Liver (tissue), 9 donors: Measurements from ENCODE around the gene CGNL1. TPM values are rescaled to one million over a fixed set of nuclear protein-coding genes. Genes with fewer than 3 reads are reported as not detected.

ENCODE experiments used
- DNase-seq: peaks from one replicate; pipeline ENCODE4 v3.0.0-alpha.2; 2017; ENCODE audit warnings: low spot score
- H3K27ac ChIP-seq, 2 donors: one replicate each; pipeline ENCODE4 v1.7.0; 2013; ENCODE audit warnings: inconsistent platforms in 2 of 2, low read length in 2 of 2, control low read depth in 1 of 2, low read depth in 1 of 2, mild to moderate bottlenecking in 1 of 2
- H3K27me3 ChIP-seq, 4 donors: one replicate each; pipeline versions ENCODE4 v1.6.1 to v1.7.0; 2013; ENCODE audit warnings: low read length in 3 of 4, inconsistent platforms in 1 of 4, mild to moderate bottlenecking in 1 of 4, moderate library complexity in 1 of 4; ENCODE audit not compliant: control insufficient read depth in 4 of 4, insufficient read depth in 4 of 4
- H3K36me3 ChIP-seq, 4 donors: one replicate each; pipeline versions ENCODE4 v1.6.1 to v1.7.0; 2013; ENCODE audit warnings: low read length in 3 of 4, mild to moderate bottlenecking in 3 of 4, low read depth in 1 of 4, moderate library complexity in 1 of 4; ENCODE audit not compliant: control insufficient read depth in 4 of 4, insufficient read depth in 3 of 4
- H3K4me1 ChIP-seq, 4 donors: one replicate each; pipeline versions ENCODE4 v1.6.1 to v1.7.0; 2013; ENCODE audit warnings: low read length in 3 of 4, mild to moderate bottlenecking in 3 of 4, moderate library complexity in 1 of 4; ENCODE audit not compliant: control insufficient read depth in 4 of 4, insufficient read depth in 4 of 4
- H3K4me3 ChIP-seq, 3 donors: one replicate each; pipeline versions ENCODE4 v1.6.1 to v1.7.0; 2013; ENCODE audit warnings: low read length in 3 of 3, control low read depth in 1 of 3, low read depth in 1 of 3, mild to moderate bottlenecking in 1 of 3
- H3K9ac ChIP-seq, 2 donors: one replicate each; pipeline ENCODE4 v1.7.0; 2013; ENCODE audit warnings: low read length in 2 of 2, mild to moderate bottlenecking in 2 of 2, moderate library complexity in 2 of 2, control low read depth in 1 of 2, low read depth in 1 of 2
- H3K9me3 ChIP-seq, 4 donors: one replicate each; pipeline versions ENCODE4 v1.6.1 to v1.7.0; 2013; ENCODE audit warnings: low read length in 3 of 4; ENCODE audit not compliant: control insufficient read depth in 4 of 4
- CTCF ChIP-seq: fragments of 150-350 bp; IDR thresholded peaks from 2 replicates; pipeline ENCODE4 v1.5.1; 2017; ENCODE audit warnings: improper control_type of control experiment, low read depth, low read length; ENCODE audit not compliant: missing input control
- FOXA1 ChIP-seq: IDR thresholded peaks from 2 replicates; pipeline ENCODE4 v1.6.1; 2016; ENCODE audit warnings: antibody characterized with exemption
- FOXA2 ChIP-seq: IDR thresholded peaks from 2 replicates; pipeline ENCODE4 v1.6.1; 2016; ENCODE audit warnings: antibody characterized with exemption
- GABPA ChIP-seq, 2 donors: IDR thresholded peaks in 1 of 2; conservative IDR thresholded peaks in 1 of 2; 2 replicates each; pipeline ENCODE4 v1.6.1; 2016; ENCODE audit warnings: antibody characterized with exemption in 2 of 2, mild to moderate bottlenecking in 1 of 2, moderate library complexity in 1 of 2
- HNF4A ChIP-seq, 2 donors: conservative IDR thresholded peaks; 2 replicates each; pipeline ENCODE4 v1.6.1; 2016; ENCODE audit warnings: antibody characterized with exemption in 2 of 2, mild to moderate bottlenecking in 2 of 2
- JUND ChIP-seq, 2 donors: IDR thresholded peaks; 2 replicates each; pipeline ENCODE4 v1.6.1; 2016; ENCODE audit warnings: antibody characterized with exemption in 2 of 2
- NR2F2 ChIP-seq: IDR thresholded peaks from 2 replicates; pipeline ENCODE4 v1.6.1; 2016; ENCODE audit warnings: antibody characterized with exemption
- RAD21 ChIP-seq, 2 donors: IDR thresholded peaks; 2 replicates each; pipeline ENCODE4 v1.6.1; 2016; ENCODE audit warnings: antibody characterized with exemption in 2 of 2, mild to moderate bottlenecking in 2 of 2
- RXRA ChIP-seq, 2 donors: IDR thresholded peaks; 2 replicates each; pipeline ENCODE4 v1.6.1; 2017 to 2018; ENCODE audit warnings: antibody characterized with exemption in 2 of 2, mild to moderate bottlenecking in 1 of 2
- SP1 ChIP-seq: IDR thresholded peaks from 2 replicates; pipeline ENCODE4 v1.6.1; 2018; ENCODE audit warnings: antibody characterized with exemption, mild to moderate bottlenecking
- TAF1 ChIP-seq: conservative IDR thresholded peaks from 2 replicates; pipeline ENCODE4 v1.6.1; 2016; ENCODE audit warnings: antibody characterized with exemption, mild to moderate bottlenecking
- YY1 ChIP-seq: IDR thresholded peaks from 2 replicates; pipeline ENCODE4 v1.6.1; 2016; ENCODE audit warnings: antibody characterized with exemption, mild to moderate bottlenecking
- ZBTB33 ChIP-seq: IDR thresholded peaks from 2 replicates; pipeline ENCODE4 v1.6.1; 2016; ENCODE audit warnings: antibody characterized with exemption
- WGBS: extraction: QIAGEN DNeasy Blood & Tissue Kit; methylation state at CpG from one replicate; pipeline ENCODE4 v1.1.7; 2013; 5-methylcytosine and 5-hydroxymethylcytosine counted together
- polyA plus RNA-seq, 2 donors: library from polyadenylated mRNA; stranded (reverse) in 1 of 2; unstranded in 1 of 2; fragments of 200-250 nt in 1 of 2; fragments of >200 nt in 1 of 2; fragmentation: Nextera tagmentation in 1 of 2; extraction: Ambion mirVana in 1 of 2; gene quantifications; one replicate each; pipeline versions ENCODE4 v1.2.1 to v1.2.3, GENCODE V29; 2013 to 2015
- total RNA-seq, 2 donors: library from RNA; depleted of rRNA; stranded (reverse); fragments of >200 nt; gene quantifications; one replicate each; pipeline ENCODE4 v1.2.3, GENCODE V29; 2014
- TF ChIP-seq, protein P1 (sequence below): IDR thresholded peaks from 2 replicates; pipeline ENCODE4 v1.6.1; 2016; ENCODE audit warnings: antibody characterized with exemption, mild to moderate bottlenecking
- TF ChIP-seq, protein P2 (sequence below): IDR thresholded peaks from 2 replicates; pipeline ENCODE4 v1.6.1; 2016; ENCODE audit warnings: antibody characterized with exemption
- TF ChIP-seq, protein P3 (sequence below): IDR thresholded peaks from 2 replicates; pipeline ENCODE4 v1.6.1; 2016; ENCODE audit warnings: antibody characterized with exemption
- donor health status: healthy.
- donor health status: healthy.
- donor health status: healthy.
- donor health status: healthy.
- donor health status: healthy.

The CGNL1 gene
- total and polyA plus RNA-seq, 4 donors = 12.0 to 31.9 (median 16.1) TPM

DNA sequence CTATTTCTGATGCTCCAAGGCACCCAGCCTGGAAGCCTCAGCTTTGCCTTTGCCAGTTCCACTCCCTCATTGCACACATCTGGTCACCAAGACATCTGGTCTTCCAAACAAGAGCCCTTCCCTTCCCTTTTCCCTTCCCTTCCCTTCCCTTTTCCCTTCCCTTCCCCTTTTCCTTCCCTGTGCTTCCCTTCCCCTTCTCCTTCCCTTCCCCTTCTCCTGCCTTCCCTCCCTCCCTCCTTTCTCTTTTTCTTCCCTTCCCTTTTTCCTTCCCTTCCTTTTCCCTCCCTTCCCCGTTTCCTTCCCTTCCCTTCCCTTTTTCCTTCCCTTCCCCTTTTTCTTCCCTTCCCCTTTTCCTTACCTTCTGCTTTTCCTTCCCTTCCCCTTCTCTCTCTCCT is 2.4 kb upstream of the CGNL1 start:
- no peaks in the 10 kb centered on the region for H3K36me3 ChIP-seq
- H3K9ac ChIP-seq = no peak overlapping the region
- H3K9me3 ChIP-seq = no peaks in the 10 kb centered on the region
- H3K4me3 ChIP-seq = no peak overlapping the region
- DNase-seq = no peak
- 90% methylated on average over 1 of the region's 1 CpG for WGBS
- no peaks in the 10 kb centered on the region for H3K27me3 ChIP-seq
- H3K27ac ChIP-seq = no peak overlapping the region
- no peak for TF ChIP-seq YY1
- peaks cover 0 to 10% (median 7%) of the 10 kb centered on the region in 4 donors for H3K4me1 ChIP-seq

DNA sequence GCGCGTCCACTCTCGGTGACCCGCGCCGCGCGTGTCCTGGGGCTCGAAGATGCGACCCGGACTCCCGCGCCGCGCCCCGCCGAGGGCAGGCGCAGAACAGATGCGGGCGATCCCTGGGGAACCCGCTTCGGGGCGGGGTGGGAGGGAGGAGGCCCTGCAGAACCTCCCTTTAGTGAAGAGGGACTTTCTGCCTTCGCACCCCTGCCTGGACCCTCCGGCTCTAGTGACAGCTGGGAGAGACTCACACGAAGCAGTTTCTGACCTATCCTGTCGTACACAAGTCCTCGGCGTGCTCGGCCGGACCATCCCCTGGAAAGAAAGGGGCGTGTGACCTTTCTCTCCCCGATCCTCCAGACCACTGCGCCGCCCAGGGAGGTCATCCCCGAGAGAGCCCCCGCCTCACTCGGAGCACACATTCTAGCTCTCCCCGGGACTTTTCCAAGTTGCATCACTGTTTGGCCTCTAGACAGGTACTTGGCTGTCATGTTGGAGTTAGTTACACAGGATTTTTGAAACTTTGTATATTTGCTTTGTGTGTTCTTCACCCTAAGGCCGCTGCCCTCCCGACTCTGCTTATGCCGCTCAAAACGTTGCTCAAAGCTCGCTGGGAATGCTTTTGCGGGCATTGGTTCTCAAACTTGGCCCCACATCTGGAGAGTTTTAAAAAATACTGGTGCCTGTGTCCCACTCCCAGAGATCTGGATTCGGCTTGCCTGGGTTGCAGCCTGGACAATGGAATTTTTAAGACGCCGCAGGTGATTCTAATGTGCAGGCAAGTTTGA is 582 bp downstream of the CGNL1 start:
- Histone ChIP-seq H3K27me3 (no peaks in the 10 kb centered on the region), H3K36me3 (no peaks in the 10 kb centered on the region), H3K4me3 (peak overlapping the region; percentile 58 to 87 (median 79)), H3K9me3 (no peaks in the 10 kb centered on the region), H3K9ac (peak overlapping the region; percentile 72 to 75), H3K4me1 (peaks cover 1 to 34% (median 29%) of the 10 kb centered on the region in 4 donors), H3K27ac (peak overlapping the region; percentile 87 to 97)
- 5% methylated on average over 48 of the region's 48 CpGs for WGBS
- peak; percentile 59 for DNase-seq
- TF ChIP-seq RAD21 (IDR thresholded peaks at IDR 0.05) (peak; percentile 34 to 40), FOXA2 (peak; percentile 86), ZBTB33 (no peak), GABPA (IDR thresholded peaks at IDR 0.05 in 1 of 2, conservative IDR thresholded peaks at IDR 0.05 in 1 of 2) (no peak), JUND (IDR thresholded peaks at IDR 0.05) (peak; percentile 65 to 75), TAF1 (peak; percentile 48), FOXA1 (peak; percentile 68), YY1 (peak; percentile 82), HNF4A (conservative IDR thresholded peaks at IDR 0.05) (peak; percentile 84 to 88), RXRA (IDR thresholded peaks at IDR 0.05) (peak; percentile 90 to 96), SP1 (peak; percentile 75), NR2F2 (no peak), CTCF (no peak)
- TF ChIP-seq, protein P1, sequence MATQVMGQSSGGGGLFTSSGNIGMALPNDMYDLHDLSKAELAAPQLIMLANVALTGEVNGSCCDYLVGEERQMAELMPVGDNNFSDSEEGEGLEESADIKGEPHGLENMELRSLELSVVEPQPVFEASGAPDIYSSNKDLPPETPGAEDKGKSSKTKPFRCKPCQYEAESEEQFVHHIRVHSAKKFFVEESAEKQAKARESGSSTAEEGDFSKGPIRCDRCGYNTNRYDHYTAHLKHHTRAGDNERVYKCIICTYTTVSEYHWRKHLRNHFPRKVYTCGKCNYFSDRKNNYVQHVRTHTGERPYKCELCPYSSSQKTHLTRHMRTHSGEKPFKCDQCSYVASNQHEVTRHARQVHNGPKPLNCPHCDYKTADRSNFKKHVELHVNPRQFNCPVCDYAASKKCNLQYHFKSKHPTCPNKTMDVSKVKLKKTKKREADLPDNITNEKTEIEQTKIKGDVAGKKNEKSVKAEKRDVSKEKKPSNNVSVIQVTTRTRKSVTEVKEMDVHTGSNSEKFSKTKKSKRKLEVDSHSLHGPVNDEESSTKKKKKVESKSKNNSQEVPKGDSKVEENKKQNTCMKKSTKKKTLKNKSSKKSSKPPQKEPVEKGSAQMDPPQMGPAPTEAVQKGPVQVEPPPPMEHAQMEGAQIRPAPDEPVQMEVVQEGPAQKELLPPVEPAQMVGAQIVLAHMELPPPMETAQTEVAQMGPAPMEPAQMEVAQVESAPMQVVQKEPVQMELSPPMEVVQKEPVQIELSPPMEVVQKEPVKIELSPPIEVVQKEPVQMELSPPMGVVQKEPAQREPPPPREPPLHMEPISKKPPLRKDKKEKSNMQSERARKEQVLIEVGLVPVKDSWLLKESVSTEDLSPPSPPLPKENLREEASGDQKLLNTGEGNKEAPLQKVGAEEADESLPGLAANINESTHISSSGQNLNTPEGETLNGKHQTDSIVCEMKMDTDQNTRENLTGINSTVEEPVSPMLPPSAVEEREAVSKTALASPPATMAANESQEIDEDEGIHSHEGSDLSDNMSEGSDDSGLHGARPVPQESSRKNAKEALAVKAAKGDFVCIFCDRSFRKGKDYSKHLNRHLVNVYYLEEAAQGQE = peak; percentile 74
- TF ChIP-seq, protein P2, sequence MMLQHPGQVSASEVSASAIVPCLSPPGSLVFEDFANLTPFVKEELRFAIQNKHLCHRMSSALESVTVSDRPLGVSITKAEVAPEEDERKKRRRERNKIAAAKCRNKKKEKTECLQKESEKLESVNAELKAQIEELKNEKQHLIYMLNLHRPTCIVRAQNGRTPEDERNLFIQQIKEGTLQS = peak; percentile 93
- TF ChIP-seq, protein P3, sequence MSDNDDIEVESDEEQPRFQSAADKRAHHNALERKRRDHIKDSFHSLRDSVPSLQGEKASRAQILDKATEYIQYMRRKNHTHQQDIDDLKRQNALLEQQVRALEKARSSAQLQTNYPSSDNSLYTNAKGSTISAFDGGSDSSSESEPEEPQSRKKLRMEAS = peak; percentile 63
